WTC11 (cell line): ENCODE measurements around the gene GYS1.

Source experiments
- ATF2 ChIP-seq: sonication (generic); formaldehyde crosslinking; IDR thresholded peaks from 2 replicates; pipeline ENCODE4 v1.8.1; 2022; ENCODE audit warnings: low read depth, missing genetic modification reagents, borderline replicate concordance
- CTCF ChIP-seq: fragments of 200-600 bp; IDR thresholded peaks from 2 replicates; pipeline ENCODE4 v1.8.0; 2022; ENCODE audit warnings: antibody characterized with exemption
- ESRRA ChIP-seq: sonication (generic); formaldehyde crosslinking; IDR thresholded peaks from 2 replicates; pipeline ENCODE4 v1.8.1; 2022; ENCODE audit warnings: mild to moderate bottlenecking, missing genetic modification reagents, borderline replicate concordance
- ETV6 ChIP-seq: sonication (generic); formaldehyde crosslinking; IDR thresholded peaks from 2 replicates; pipeline ENCODE4 v1.8.1; 2022; ENCODE audit warnings: mild to moderate bottlenecking, missing genetic modification reagents
- IRF2 ChIP-seq: sonication (generic); formaldehyde crosslinking; IDR thresholded peaks from 2 replicates; pipeline ENCODE4 v1.8.0; 2022; ENCODE audit warnings: low read depth, missing genetic modification reagents, borderline replicate concordance
- MAX ChIP-seq: sonication (generic); formaldehyde crosslinking; IDR thresholded peaks from 2 replicates; pipeline ENCODE4 v1.8.0; 2022; ENCODE audit warnings: mild to moderate bottlenecking, missing genetic modification reagents
- MLX ChIP-seq: sonication (generic); formaldehyde crosslinking; IDR thresholded peaks from 2 replicates; pipeline ENCODE4 v1.8.1; 2023; ENCODE audit warnings: mild to moderate bottlenecking, missing genetic modification reagents, moderate library complexity
- NFE2L1 ChIP-seq: sonication (generic); formaldehyde crosslinking; IDR thresholded peaks from 2 replicates; pipeline ENCODE4 v1.8.1; 2023; ENCODE audit warnings: missing genetic modification reagents
- OVOL2 ChIP-seq: fragments of 250-450 bp; sonication (Bioruptor Pico); IDR thresholded peaks from 2 replicates; pipeline ENCODE4 v1.9.0; 2021; ENCODE audit warnings: mild to moderate bottlenecking, borderline replicate concordance
- ZNF138 ChIP-seq: sonication (generic); formaldehyde crosslinking; conservative IDR thresholded peaks from 2 replicates; pipeline ENCODE4 v1.8.1; 2022; ENCODE audit warnings: mild to moderate bottlenecking, moderate library complexity, missing genetic modification reagents
- ZNF232 ChIP-seq: sonication (generic); formaldehyde crosslinking; IDR thresholded peaks from 2 replicates; pipeline ENCODE4 v1.8.0; 2022; ENCODE audit warnings: mild to moderate bottlenecking, missing genetic modification reagents
- ZNF263 ChIP-seq: sonication (generic); formaldehyde crosslinking; IDR thresholded peaks from 2 replicates; pipeline ENCODE4 v1.8.1; 2022; ENCODE audit warnings: low read depth, mild to moderate bottlenecking, moderate library complexity, missing genetic modification reagents
- ZNF281 ChIP-seq: sonication (generic); formaldehyde crosslinking; IDR thresholded peaks from 2 replicates; pipeline ENCODE4 v1.8.0; 2023; ENCODE audit warnings: mild to moderate bottlenecking, missing genetic modification reagents

GRCh38 chr19:49042177-49042576, 49.1 kb upstream of the GYS1 start:
- TF ChIP-seq CTCF (no peak), IRF2 (CRISPR knock-in tag) (no peak), MLX (CRISPR knock-in tag) (no peak), OVOL2 (CRISPR knock-in tag) (no peak), ZNF232 (no peak), ATF2 (no peak), ZNF138 (no peak), MAX (CRISPR knock-in tag) (no peak), ESRRA (CRISPR knock-in tag) (no peak), NFE2L1 (CRISPR knock-in tag) (no peak), ZNF263 (CRISPR knock-in tag) (no peak), ZNF281 (no peak), ETV6 (CRISPR knock-in tag) (no peak)
